ACC112 (cell line): ENCODE measurements around the gene SLC24A3.

Source experiments
- H2AFZ ChIP-seq: fragments of 200-600 bp; sonication (generic); one replicate; pipeline ENCODE4 v1.6.0; 2017; ENCODE audit warnings: antibody characterized with exemption, low read length; ENCODE audit not compliant: unreplicated experiment
- H3K27ac ChIP-seq: fragments of 200-600 bp; sonication (generic); 2 replicates; pipeline ENCODE4 v1.5.1; 2014; ENCODE audit warnings: low read depth, mild to moderate bottlenecking, antibody characterized with exemption, low read length, moderate library complexity
- H3K27me3 ChIP-seq: fragments of 200-600 bp; sonication (generic); 2 replicates; pipeline ENCODE4 v1.6.1; 2014; ENCODE audit warnings: mild to moderate bottlenecking, antibody characterized with exemption, low read length, moderate library complexity, mixed read lengths; ENCODE audit not compliant: insufficient read depth
- H3K36me3 ChIP-seq: fragments of 200-600 bp; sonication (generic); 2 replicates; pipeline ENCODE4 v1.6.1; 2016; ENCODE audit warnings: mild to moderate bottlenecking, antibody characterized with exemption, low read length, moderate library complexity, mixed read lengths; ENCODE audit not compliant: insufficient read depth
- H3K4me1 ChIP-seq: fragments of 200-600 bp; sonication (generic); one replicate; pipeline ENCODE4 v1.6.1; 2016; ENCODE audit warnings: low read length, mixed read lengths; ENCODE audit not compliant: insufficient read depth, unreplicated experiment, control insufficient read depth
- H3K4me3 ChIP-seq: fragments of 200-600 bp; sonication (generic); 2 replicates; pipeline ENCODE4 v1.5.1; 2014; ENCODE audit warnings: mild to moderate bottlenecking, low read depth, low read length
- H3K79me2 ChIP-seq: fragments of 200-600 bp; sonication (generic); one replicate; pipeline ENCODE4 v1.6.0; 2016; ENCODE audit warnings: low read length; ENCODE audit not compliant: control insufficient read depth, unreplicated experiment, insufficient read depth

The SLC24A3 gene

DNA sequence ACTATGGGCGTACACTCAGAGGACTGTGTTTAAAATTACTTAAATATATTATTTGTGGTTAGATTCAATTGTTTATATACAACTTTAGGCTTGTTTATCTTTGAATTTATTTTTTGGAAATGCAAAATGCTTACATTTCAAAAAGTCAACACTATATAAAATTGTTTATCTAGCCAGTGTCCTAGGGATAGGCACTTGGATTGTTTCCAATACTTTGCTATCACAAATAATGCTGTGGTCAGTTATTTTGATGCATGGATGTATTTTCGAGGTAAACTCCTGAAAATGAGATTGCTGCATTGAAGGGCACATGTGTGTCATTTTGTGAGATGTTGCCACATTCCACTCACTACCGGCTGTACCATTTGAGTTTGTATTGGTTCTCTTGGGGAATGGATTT is 213.9 kb downstream of the SLC24A3 start:
- H2AFZ ChIP-seq, result no peak overlapping the region
- H3K4me1 ChIP-seq, result no peaks in the 10 kb centered on the region
- no peak overlapping the region for H3K4me3 ChIP-seq
- no peaks in the 10 kb centered on the region for H3K27me3 ChIP-seq
- no peaks in the 10 kb centered on the region for H3K79me2 ChIP-seq
- no peak overlapping the region for H3K27ac ChIP-seq
- no peaks in the 10 kb centered on the region for H3K36me3 ChIP-seq

- no peak overlapping the region for H3K27ac ChIP-seq
- no peaks in the 10 kb centered on the region for H3K4me1 ChIP-seq
- no peaks in the 10 kb centered on the region for H3K27me3 ChIP-seq
- no peaks in the 10 kb centered on the region for H3K36me3 ChIP-seq
- H2AFZ ChIP-seq, result no peak overlapping the region
- H3K79me2 ChIP-seq, result no peaks in the 10 kb centered on the region
- no peak overlapping the region for H3K4me3 ChIP-seq
Measured at GRCh38 chr20:19427480-19427879, 215.0 kb downstream of the SLC24A3 start.

DNA sequence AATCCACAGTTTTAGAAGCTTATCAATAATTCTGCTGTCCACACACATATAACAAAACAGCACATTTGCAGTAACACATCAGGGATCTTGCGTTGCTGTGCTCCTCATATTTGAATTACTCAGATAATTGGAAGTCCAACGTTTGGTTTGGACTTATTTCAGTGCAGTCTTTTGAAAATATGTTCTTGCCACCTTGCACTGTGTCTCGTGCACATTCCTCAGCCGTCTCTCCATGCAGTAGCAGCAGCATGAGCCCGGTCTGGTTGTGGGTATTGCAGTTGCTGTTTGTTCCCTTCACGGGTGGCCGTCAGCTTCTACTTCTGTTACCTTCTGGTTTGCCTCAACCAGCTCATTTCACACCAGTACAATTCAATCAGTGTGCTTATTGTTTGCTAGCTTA is 215.5 kb downstream of the SLC24A3 start:
- Histone ChIP-seq H3K4me1 (no peaks in the 10 kb centered on the region), H2AFZ (no peak overlapping the region), H3K27me3 (no peaks in the 10 kb centered on the region)

GRCh38 chr20:19428324-19428723 is 215.9 kb downstream of the SLC24A3 start:
- H3K27ac ChIP-seq, result no peak overlapping the region
- no peak overlapping the region for H2AFZ ChIP-seq
- no peaks in the 10 kb centered on the region for H3K36me3 ChIP-seq
- no peaks in the 10 kb centered on the region for H3K4me1 ChIP-seq
- no peaks in the 10 kb centered on the region for H3K27me3 ChIP-seq
- no peaks in the 10 kb centered on the region for H3K79me2 ChIP-seq
- no peak overlapping the region for H3K4me3 ChIP-seq

More for the DNA sequence above, 215.5 kb downstream of the SLC24A3 start:
- Histone ChIP-seq H3K79me2 (no peaks in the 10 kb centered on the region), H3K4me3 (no peak overlapping the region), H3K36me3 (no peaks in the 10 kb centered on the region), H3K27ac (no peak overlapping the region)

DNA sequence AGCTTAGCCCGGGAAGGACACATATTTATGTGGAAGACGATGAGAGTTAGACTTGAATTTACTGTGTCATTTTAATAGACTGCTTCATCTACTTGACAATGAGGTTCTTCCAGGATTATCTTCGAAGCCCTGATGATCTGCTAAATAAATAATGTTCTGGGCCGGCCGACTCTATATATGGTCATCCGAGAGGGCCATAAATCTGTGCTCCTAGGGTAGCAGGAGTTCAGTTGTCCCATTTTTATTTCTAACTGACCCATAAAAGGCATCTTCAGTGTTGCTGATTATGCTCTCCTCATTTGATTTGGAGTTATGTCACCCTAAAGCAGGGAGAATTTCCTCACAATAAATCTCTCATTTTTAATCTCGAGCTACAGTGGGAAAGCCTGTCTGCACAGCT is 217.1 kb downstream of the SLC24A3 start:
- no peak overlapping the region for H3K27ac ChIP-seq
- H2AFZ ChIP-seq, result no peak overlapping the region
- no peaks in the 10 kb centered on the region for H3K4me1 ChIP-seq
- no peak overlapping the region for H3K4me3 ChIP-seq
- H3K27me3 ChIP-seq, result no peaks in the 10 kb centered on the region
- H3K36me3 ChIP-seq, result no peaks in the 10 kb centered on the region
- H3K79me2 ChIP-seq, result no peaks in the 10 kb centered on the region

GRCh38 chr20:19430641-19431315 is 218.3 kb downstream of the SLC24A3 start:
- Histone ChIP-seq H3K27ac (no peak overlapping the region), H2AFZ (no peak overlapping the region), H3K27me3 (no peaks in the 10 kb centered on the region), H3K4me3 (no peak overlapping the region), H3K4me1 (no peaks in the 10 kb centered on the region), H3K79me2 (no peaks in the 10 kb centered on the region), H3K36me3 (no peaks in the 10 kb centered on the region)

GRCh38 chr20:19431316-19431700 is 218.9 kb downstream of the SLC24A3 start:
- Histone ChIP-seq H3K79me2 (no peaks in the 10 kb centered on the region), H2AFZ (no peak overlapping the region), H3K4me3 (no peak overlapping the region), H3K27me3 (no peaks in the 10 kb centered on the region), H3K36me3 (no peaks in the 10 kb centered on the region), H3K4me1 (no peaks in the 10 kb centered on the region), H3K27ac (no peak overlapping the region)

DNA sequence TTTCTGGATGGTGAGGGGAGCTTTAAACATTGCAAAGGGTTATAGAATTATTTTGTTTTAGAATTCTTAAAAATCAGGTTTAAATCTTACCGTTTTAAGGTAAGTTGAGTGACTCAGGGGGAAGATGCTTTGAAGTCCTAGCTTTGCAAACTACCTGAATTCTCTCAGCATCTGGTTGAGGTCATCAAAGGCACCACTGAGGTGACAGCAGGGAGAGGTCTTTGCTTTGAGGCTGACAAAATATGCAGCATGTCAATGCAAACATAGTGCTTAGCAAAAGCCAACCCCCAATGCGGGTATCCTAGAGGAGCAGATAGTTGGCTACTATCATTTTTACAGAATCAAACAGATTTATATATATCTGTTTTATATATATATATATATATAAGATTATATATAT is 219.5 kb downstream of the SLC24A3 start:
- Histone ChIP-seq H3K4me1 (no peaks in the 10 kb centered on the region), H3K4me3 (no peak overlapping the region), H3K27ac (no peak overlapping the region), H2AFZ (no peak overlapping the region), H3K79me2 (no peaks in the 10 kb centered on the region), H3K27me3 (no peaks in the 10 kb centered on the region), H3K36me3 (no peaks in the 10 kb centered on the region)

DNA sequence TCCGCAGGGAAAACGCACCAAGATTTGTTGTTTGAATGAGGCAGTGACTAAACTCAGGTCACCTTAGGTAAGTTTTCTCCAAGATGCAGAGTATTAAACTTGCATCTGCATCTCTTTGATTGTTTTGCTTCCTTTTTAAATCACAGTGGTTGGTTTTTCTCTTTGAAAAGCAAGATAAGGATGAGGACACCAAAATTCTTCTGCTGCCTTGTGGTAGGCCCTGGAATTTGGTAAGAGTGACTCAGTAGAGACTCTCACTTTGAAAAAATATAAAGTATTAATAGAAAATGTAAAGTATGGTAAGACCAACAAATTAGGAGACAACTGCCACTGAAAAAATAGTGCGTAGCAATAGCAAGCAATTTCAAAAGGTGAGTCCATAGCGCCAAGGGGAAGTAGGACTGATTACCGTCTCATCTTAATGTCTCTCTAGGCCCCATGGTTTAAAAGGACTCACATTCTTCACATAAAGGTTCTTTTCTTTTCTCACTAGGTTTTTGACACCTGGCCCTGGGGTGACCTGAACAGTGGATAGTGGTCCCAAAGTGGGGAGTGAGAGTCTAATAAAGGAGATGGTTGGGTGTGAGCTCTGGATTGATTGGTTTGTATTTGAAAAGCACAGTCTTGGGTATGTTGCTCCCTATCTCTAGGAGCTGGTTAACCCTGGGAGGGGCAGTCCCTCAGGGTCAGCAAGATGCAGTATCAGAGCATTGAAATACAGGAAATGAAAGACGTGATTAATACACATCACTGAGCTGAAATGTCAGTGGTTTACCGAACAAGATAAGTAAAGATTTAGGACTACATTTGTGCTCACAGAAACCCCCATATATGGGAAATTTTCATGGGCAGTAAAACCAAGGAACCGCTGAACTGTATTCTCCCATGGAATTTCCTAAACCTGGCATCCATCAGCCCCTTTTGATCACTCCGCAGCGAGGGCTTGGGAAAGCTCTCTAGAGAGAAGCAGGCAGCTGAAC is 221.2 kb downstream of the SLC24A3 start:
- Histone ChIP-seq H3K36me3 (no peaks in the 10 kb centered on the region), H3K4me1 (no peaks in the 10 kb centered on the region), H3K27ac (no peak overlapping the region), H3K27me3 (no peaks in the 10 kb centered on the region), H3K79me2 (no peaks in the 10 kb centered on the region), H2AFZ (no peak overlapping the region), H3K4me3 (no peak overlapping the region)

GRCh38 chr20:19435316-19435715 is 222.9 kb downstream of the SLC24A3 start:
- H3K4me3 ChIP-seq, result no peak overlapping the region
- H3K4me1 ChIP-seq, result no peaks in the 10 kb centered on the region
- H3K36me3 ChIP-seq, result no peaks in the 10 kb centered on the region
- no peak overlapping the region for H2AFZ ChIP-seq
- H3K79me2 ChIP-seq, result no peaks in the 10 kb centered on the region
- H3K27ac ChIP-seq, result no peak overlapping the region
- H3K27me3 ChIP-seq, result no peaks in the 10 kb centered on the region

DNA sequence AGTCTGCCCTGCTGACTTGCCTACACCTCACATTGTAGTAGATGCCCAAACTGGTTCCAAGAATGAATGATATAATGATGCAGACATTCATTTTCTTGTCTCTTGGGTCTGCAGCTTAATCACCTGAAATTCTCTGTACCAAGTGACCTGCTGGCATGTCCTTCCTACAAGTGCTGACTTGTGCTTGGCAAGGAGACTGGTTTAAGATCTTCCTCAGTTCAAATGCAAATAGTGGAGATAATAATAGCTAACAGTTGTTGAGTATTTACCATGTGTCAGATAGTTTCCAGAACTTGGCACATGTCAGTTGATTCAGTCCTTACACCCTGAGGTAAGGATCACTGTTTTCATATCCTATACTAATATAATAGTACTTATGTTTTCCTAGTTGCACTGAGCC is 223.4 kb downstream of the SLC24A3 start:
- Histone ChIP-seq H3K79me2 (no peaks in the 10 kb centered on the region), H3K36me3 (no peaks in the 10 kb centered on the region), H3K4me3 (no peak overlapping the region), H3K27me3 (no peaks in the 10 kb centered on the region), H2AFZ (no peak overlapping the region), H3K4me1 (no peaks in the 10 kb centered on the region), H3K27ac (no peak overlapping the region)
